WTC11 (cell line): ENCODE data around the gene FA2H.

ENCODE experiments used
- FOXJ3 ChIP-seq: sonication (generic); formaldehyde crosslinking; IDR thresholded peaks from 2 replicates; pipeline ENCODE4 v1.9.0; 2021; ENCODE audit warnings: missing genetic modification reagents, mild to moderate bottlenecking, borderline replicate concordance
- MAX ChIP-seq: sonication (generic); formaldehyde crosslinking; IDR thresholded peaks from 2 replicates; pipeline ENCODE4 v1.8.0; 2022; ENCODE audit warnings: mild to moderate bottlenecking, missing genetic modification reagents
- RELA ChIP-seq: sonication (generic); formaldehyde crosslinking; IDR thresholded peaks from 2 replicates; pipeline ENCODE4 v1.8.1; 2022; ENCODE audit warnings: missing genetic modification reagents, mild to moderate bottlenecking, borderline replicate concordance
- RORB ChIP-seq: fragments of 250-450 bp; sonication (Bioruptor Pico); IDR thresholded peaks from 2 replicates; pipeline ENCODE4 v1.9.0; 2021; ENCODE audit warnings: mild to moderate bottlenecking
- ZNF263 ChIP-seq: sonication (generic); formaldehyde crosslinking; IDR thresholded peaks from 2 replicates; pipeline ENCODE4 v1.8.1; 2022; ENCODE audit warnings: low read depth, mild to moderate bottlenecking, moderate library complexity, missing genetic modification reagents
- TF ChIP-seq, protein P1 (sequence below): fragments of 200-600 bp; IDR thresholded peaks from 2 replicates; pipeline ENCODE4 v1.8.0; 2022; ENCODE audit warnings: antibody characterized with exemption
- TF ChIP-seq, protein P2 (sequence below): fragments of 250-450 bp; sonication (Bioruptor Pico); IDR thresholded peaks from 2 replicates; pipeline ENCODE4 v2.1.2; 2022; ENCODE audit warnings: mild to moderate bottlenecking, moderate library complexity
- TF ChIP-seq, protein P3 (sequence below): sonication (generic); formaldehyde crosslinking; IDR thresholded peaks from 2 replicates; pipeline ENCODE4 v1.8.1; 2023; ENCODE audit warnings: mild to moderate bottlenecking, missing genetic modification reagents, moderate library complexity
- TF ChIP-seq, protein P4 (sequence below): sonication (generic); formaldehyde crosslinking; IDR thresholded peaks from 2 replicates; pipeline ENCODE4 v1.8.1; 2023; ENCODE audit warnings: mild to moderate bottlenecking, missing genetic modification reagents, moderate library complexity

GRCh38 chr16:74742051-74742481, 32.6 kb downstream of the FA2H start:
- TF ChIP-seq, protein P1, sequence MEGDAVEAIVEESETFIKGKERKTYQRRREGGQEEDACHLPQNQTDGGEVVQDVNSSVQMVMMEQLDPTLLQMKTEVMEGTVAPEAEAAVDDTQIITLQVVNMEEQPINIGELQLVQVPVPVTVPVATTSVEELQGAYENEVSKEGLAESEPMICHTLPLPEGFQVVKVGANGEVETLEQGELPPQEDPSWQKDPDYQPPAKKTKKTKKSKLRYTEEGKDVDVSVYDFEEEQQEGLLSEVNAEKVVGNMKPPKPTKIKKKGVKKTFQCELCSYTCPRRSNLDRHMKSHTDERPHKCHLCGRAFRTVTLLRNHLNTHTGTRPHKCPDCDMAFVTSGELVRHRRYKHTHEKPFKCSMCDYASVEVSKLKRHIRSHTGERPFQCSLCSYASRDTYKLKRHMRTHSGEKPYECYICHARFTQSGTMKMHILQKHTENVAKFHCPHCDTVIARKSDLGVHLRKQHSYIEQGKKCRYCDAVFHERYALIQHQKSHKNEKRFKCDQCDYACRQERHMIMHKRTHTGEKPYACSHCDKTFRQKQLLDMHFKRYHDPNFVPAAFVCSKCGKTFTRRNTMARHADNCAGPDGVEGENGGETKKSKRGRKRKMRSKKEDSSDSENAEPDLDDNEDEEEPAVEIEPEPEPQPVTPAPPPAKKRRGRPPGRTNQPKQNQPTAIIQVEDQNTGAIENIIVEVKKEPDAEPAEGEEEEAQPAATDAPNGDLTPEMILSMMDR = no peak
- no peak; the same call in 1 of the 2 replicates for TF ChIP-seq MAX (CRISPR knock-in tag)
- TF ChIP-seq RELA (CRISPR knock-in tag) = no peak
- TF ChIP-seq ZNF263 (CRISPR knock-in tag) = no peak
- TF ChIP-seq, protein P2, sequence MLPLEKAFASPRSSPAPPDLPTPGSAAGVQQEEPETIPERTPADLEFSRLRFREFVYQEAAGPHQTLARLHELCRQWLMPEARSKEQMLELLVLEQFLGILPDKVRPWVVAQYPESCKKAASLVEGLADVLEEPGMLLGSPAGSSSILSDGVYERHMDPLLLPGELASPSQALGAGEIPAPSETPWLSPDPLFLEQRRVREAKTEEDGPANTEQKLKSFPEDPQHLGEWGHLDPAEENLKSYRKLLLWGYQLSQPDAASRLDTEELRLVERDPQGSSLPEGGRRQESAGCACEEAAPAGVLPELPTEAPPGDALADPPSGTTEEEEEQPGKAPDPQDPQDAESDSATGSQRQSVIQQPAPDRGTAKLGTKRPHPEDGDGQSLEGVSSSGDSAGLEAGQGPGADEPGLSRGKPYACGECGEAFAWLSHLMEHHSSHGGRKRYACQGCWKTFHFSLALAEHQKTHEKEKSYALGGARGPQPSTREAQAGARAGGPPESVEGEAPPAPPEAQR (CRISPR knock-in tag) = no peak
- no peak for TF ChIP-seq RORB (CRISPR knock-in tag)
- TF ChIP-seq, protein P3, sequence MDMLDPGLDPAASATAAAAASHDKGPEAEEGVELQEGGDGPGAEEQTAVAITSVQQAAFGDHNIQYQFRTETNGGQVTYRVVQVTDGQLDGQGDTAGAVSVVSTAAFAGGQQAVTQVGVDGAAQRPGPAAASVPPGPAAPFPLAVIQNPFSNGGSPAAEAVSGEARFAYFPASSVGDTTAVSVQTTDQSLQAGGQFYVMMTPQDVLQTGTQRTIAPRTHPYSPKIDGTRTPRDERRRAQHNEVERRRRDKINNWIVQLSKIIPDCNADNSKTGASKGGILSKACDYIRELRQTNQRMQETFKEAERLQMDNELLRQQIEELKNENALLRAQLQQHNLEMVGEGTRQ = no peak
- no peak for TF ChIP-seq FOXJ3 (CRISPR knock-in tag)
- TF ChIP-seq, protein P4, sequence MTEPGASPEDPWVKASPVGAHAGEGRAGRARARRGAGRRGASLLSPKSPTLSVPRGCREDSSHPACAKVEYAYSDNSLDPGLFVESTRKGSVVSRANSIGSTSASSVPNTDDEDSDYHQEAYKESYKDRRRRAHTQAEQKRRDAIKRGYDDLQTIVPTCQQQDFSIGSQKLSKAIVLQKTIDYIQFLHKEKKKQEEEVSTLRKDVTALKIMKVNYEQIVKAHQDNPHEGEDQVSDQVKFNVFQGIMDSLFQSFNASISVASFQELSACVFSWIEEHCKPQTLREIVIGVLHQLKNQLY (CRISPR knock-in tag) = no peak
